K562 (cell line): ENCODE results near the gene STX1A. TPM values are rescaled to one million over a fixed set of nuclear protein-coding genes. Genes with fewer than 3 reads are reported as not detected.

Source experiments
- ATAC-seq: fragments of 200-7000 bp; cut with Tn5 transposase; 3 replicates; pipeline ENCODE4 v1.9.1; 2020; ENCODE audit warnings: moderate library complexity
- BruUV-seq: library from RNA; stranded (reverse); fragments of 400-500 nt; replicated peaks from 2 replicates; lab custom pipeline; 2021; lab: Mats Ljungman, UMichigan
- CTCF ChIA-PET: fragments of 300-600 bp; formaldehyde crosslinking; extraction: SDS; loops from one replicate; lab custom pipeline; 2021; ENCODE audit warnings: low intra/inter-chr PET ratio; lab: Yijun Ruan, JAX
- POLR2A ChIA-PET: fragments of 300-600, 350-650 bp; sonication (Branson Sonifier 250); formaldehyde crosslinking; extraction: SDS; loops from one replicate; lab custom pipeline; 2021; ENCODE audit warnings: antibody characterized with exemption, inconsistent platforms; lab: Yijun Ruan, JAX
- DNase-seq, 4 experiments: peaks; one replicate each; pipeline versions ENCODE4 v3.0.0 to v3.0.0-alpha.2; 2011 to 2018; ENCODE audit warnings: low spot score in 3 of 4, mixed read lengths in 3 of 4; ENCODE audit errors: extremely low read depth in 1 of 4
- FAIRE-seq: peaks from 2 replicates; lab custom pipeline; 2011; peaks lifted over from hg19 to GRCh38; lab: Jason Lieb, UNC
- H2AFZ ChIP-seq: 2 replicates; pipeline ENCODE4 v1.6.0; 2011; ENCODE audit warnings: low read depth, low read length, control low read depth, inconsistent platforms
- H3K27ac ChIP-seq: fragments of 200-600 bp; 3 replicates; pipeline ENCODE4 v1.8.0; 2011; ENCODE audit warnings: low read depth, mild to moderate bottlenecking, control low read depth, inconsistent platforms, low read length, moderate library complexity, mixed read lengths; ENCODE audit errors: extremely low read depth
- H3K27me3 ChIP-seq, 2 experiments: fragments of 300-600 bp in 1 of 2; 2 replicates in 1 of 2; 3 replicates in 1 of 2; pipeline versions ENCODE4 v1.6.0 to v1.8.0; 2011; ENCODE audit warnings: inconsistent platforms in 2 of 2, low read length in 2 of 2, mild to moderate bottlenecking in 1 of 2, mixed read lengths in 1 of 2, moderate library complexity in 1 of 2; ENCODE audit not compliant: control insufficient read depth in 2 of 2, insufficient read depth in 2 of 2
- H3K36me3 ChIP-seq: fragments of 300-600 bp; 3 replicates; pipeline ENCODE4 v1.8.0; 2011; ENCODE audit warnings: mild to moderate bottlenecking, low read length, inconsistent platforms; ENCODE audit not compliant: control insufficient read depth, insufficient read depth
- H3K4me1 ChIP-seq, 2 experiments: fragments of 200-600 bp in 1 of 2; replicated peaks in 1 of 2; 2 replicates in 1 of 2; 3 replicates in 1 of 2; pipeline versions ENCODE4 v1.5.1 to v1.8.0; 2011; ENCODE audit warnings: inconsistent platforms in 2 of 2, low read length in 2 of 2, mild to moderate bottlenecking in 1 of 2, mixed read lengths in 1 of 2, moderate library complexity in 1 of 2; ENCODE audit not compliant: control insufficient read depth in 2 of 2, insufficient read depth in 2 of 2
- H3K4me2 ChIP-seq: 2 replicates; pipeline ENCODE4 v1.6.1; 2011; ENCODE audit warnings: low read length, control low read depth, inconsistent platforms, mixed read lengths; ENCODE audit not compliant: insufficient read depth
- H3K4me3 ChIP-seq: fragments of 200-600 bp; sonication (generic), shearing (Covaris generic); 2 replicates; pipeline ENCODE4 v1.5.1; 2016; ENCODE audit warnings: control low read depth, inconsistent platforms
- H3K79me2 ChIP-seq: fragments of 200-600 bp; 3 replicates; pipeline ENCODE4 v1.8.0; 2011; ENCODE audit warnings: low read length, inconsistent platforms; ENCODE audit not compliant: control insufficient read depth, insufficient read depth
- H3K9ac ChIP-seq, 2 experiments: 2 replicates each; pipeline versions ENCODE4 v1.6.0 to v1.6.1; 2011; ENCODE audit warnings: low read depth in 2 of 2, low read length in 2 of 2, control low read depth in 1 of 2, inconsistent platforms in 1 of 2, mild to moderate bottlenecking in 1 of 2, mixed read lengths in 1 of 2; ENCODE audit not compliant: insufficient read depth in 1 of 2
- H3K9me1 ChIP-seq: one replicate; pipeline ENCODE4 v1.6.0; 2011; ENCODE audit warnings: inconsistent platforms, mild to moderate bottlenecking, low read length, moderate library complexity; ENCODE audit not compliant: control insufficient read depth, insufficient read depth
- H3K9me3 ChIP-seq: replicated peaks from 2 replicates; pipeline ENCODE4 v1.5.1; 2011; ENCODE audit warnings: low read depth, low read length, inconsistent platforms; ENCODE audit not compliant: control insufficient read depth, insufficient read depth
- H4K20me1 ChIP-seq: replicated peaks from 2 replicates; pipeline ENCODE4 v1.6.1; 2011; ENCODE audit warnings: low read length, inconsistent platforms, mixed read lengths; ENCODE audit not compliant: control insufficient read depth, insufficient read depth
- BHLHE40 ChIP-seq: IDR thresholded peaks from 2 replicates; pipeline ENCODE4 v1.6.1; 2011; ENCODE audit warnings: low read length, improper control_type of control experiment
- CBX5 ChIP-seq: IDR thresholded peaks from 2 replicates; pipeline ENCODE4 v1.6.1; 2014; ENCODE audit warnings: low read depth, borderline replicate concordance
- CCNT2 ChIP-seq: IDR thresholded peaks from 2 replicates; pipeline ENCODE4 v1.6.1; 2011; ENCODE audit warnings: borderline replicate concordance, low read depth, mild to moderate bottlenecking, moderate library complexity, mixed read lengths, low read length; ENCODE audit not compliant: insufficient read length; ENCODE audit errors: extremely low read depth
- ETV1 ChIP-seq: fragments of 450-650 bp; conservative IDR thresholded peaks from 2 replicates; pipeline ENCODE4 v1.6.1; 2016; ENCODE audit warnings: missing genetic modification characterization, control low read depth, low read depth, missing compliant biosample characterization
- FOXP1 ChIP-seq: sonication (generic); formaldehyde crosslinking; IDR thresholded peaks from 2 replicates; pipeline ENCODE4 v1.8.0; 2022; ENCODE audit warnings: mild to moderate bottlenecking, missing genetic modification reagents
- HNRNPK ChIP-seq: fragments of 200-400 bp; formaldehyde crosslinking; IDR thresholded peaks from one replicate; pipeline ENCODE4 v1.6.1; 2018; ENCODE audit warnings: mild to moderate bottlenecking, low read depth, low read length; ENCODE audit not compliant: poor library complexity, severe bottlenecking
- MAFK ChIP-seq: IDR thresholded peaks from 2 replicates; pipeline ENCODE4 v1.6.1; 2011; ENCODE audit warnings: low read length, improper control_type of control experiment
- NFE2 ChIP-seq: IDR thresholded peaks from 2 replicates; pipeline ENCODE4 v1.6.1; 2014; ENCODE audit warnings: antibody characterized with exemption, low read depth
- PTTG1 ChIP-seq: fragments of 450-650 bp; IDR thresholded peaks from 2 replicates; pipeline ENCODE4 v1.6.1; 2016; ENCODE audit warnings: low read depth, mild to moderate bottlenecking, missing genetic modification characterization, missing compliant biosample characterization
- RUNX1 ChIP-seq: sonication (generic); IDR thresholded peaks from 2 replicates; pipeline ENCODE4 v1.6.1; 2016; ENCODE audit warnings: antibody characterized with exemption, low read depth
- SIN3B ChIP-seq: fragments of 450-650 bp; IDR thresholded peaks from 2 replicates; pipeline ENCODE4 v1.6.1; 2017; ENCODE audit warnings: low read depth, mild to moderate bottlenecking, moderate library complexity
- SMAD1 ChIP-seq: fragments of 150-350 bp; IDR thresholded peaks from 2 replicates; pipeline ENCODE4 v1.6.1; 2014; ENCODE audit warnings: low read length, low read depth; ENCODE audit not compliant: partially characterized antibody
- SREBF2 ChIP-seq: sonication (generic); formaldehyde crosslinking; IDR thresholded peaks from 2 replicates; pipeline ENCODE4 v1.4.0; 2020; ENCODE audit warnings: mild to moderate bottlenecking, missing genetic modification reagents
- TOE1 ChIP-seq, 2 experiments: fragments of 450-650 bp in 1 of 2; sonication (generic) in 1 of 2; formaldehyde crosslinking in 1 of 2; IDR thresholded peaks; 2 replicates each; pipeline versions ENCODE4 v1.7.1 to v1.8.0; 2016 to 2022; ENCODE audit warnings: borderline replicate concordance in 2 of 2, mild to moderate bottlenecking in 2 of 2, antibody characterized with exemption in 1 of 2, inconsistent platforms in 1 of 2, low read depth in 1 of 2, missing genetic modification reagents in 1 of 2, moderate library complexity in 1 of 2
- ZNF134 ChIP-seq: fragments of 250-450 bp; sonication (Bioruptor Pico); conservative IDR thresholded peaks from 2 replicates; pipeline ENCODE4 v1.4.0; 2020
- WGBS: fragments of 100-300 bp; shearing (Covaris generic); methylation state at CpG from one replicate; pipeline ENCODE4 v1.1.6; 2016; ENCODE audit warnings: low coverage, mixed read lengths; ENCODE audit not compliant: insufficient coverage; ENCODE audit errors: missing lambda C conversion rate; 5-methylcytosine and 5-hydroxymethylcytosine counted together
- in situ Hi-C: fragments of 300-500 bp; cut with MboI; formaldehyde crosslinking; loops from 4 replicates; pipeline ENCODE4 v1.15.0; 2018; ENCODE audit warnings: inconsistent platforms, mixed read lengths
- intact Hi-C: fragments of 100-400 bp; cut with micrococcal nuclease; formaldehyde crosslinking; loops from 2 replicates; pipeline ENCODE4 v1.14.2; 2022
- polyA plus RNA-seq, 8 experiments: library from polyadenylated mRNA; depleted of rRNA in 4 of 8; stranded (reverse) in 5 of 8; unstranded in 3 of 8; fragments of >200 nt; fragmentation: Nextera tagmentation in 2 of 8; fragmentation: Illumina TruSeq in 1 of 8; extraction: Ambion mirVana in 2 of 8; extraction: Trizol in 1 of 8; gene quantifications; 2 replicates each; pipeline versions ENCODE4 v1.2.1 to v1.2.3, GENCODE V29; 2011 to 2014; ENCODE audit warnings: inconsistent platforms in 1 of 8, missing spikeins in 1 of 8
- total RNA-seq, 7 experiments: library from RNA; depleted of rRNA in 6 of 7; stranded (reverse); fragments of >200 nt in 6 of 7; fragmentation: Illumina TruSeq in 2 of 7; extraction: Trizol in 2 of 7; gene quantifications; 2 replicates each; pipeline versions ENCODE4 v1.2.1 to v1.2.3, GENCODE V29; 2011 to 2021; ENCODE audit warnings: low replicate concordance in 1 of 7
- TF ChIP-seq, protein P1 (sequence below): fragments of 200-800 bp; sonication (Bioruptor generic); IDR thresholded peaks from 2 replicates; pipeline ENCODE4 v1.6.1; 2017; ENCODE audit warnings: missing genetic modification characterization, missing compliant biosample characterization
- TF ChIP-seq, protein P2 (sequence below): fragments of 200-800 bp; sonication (Bioruptor generic); IDR thresholded peaks from 2 replicates; pipeline ENCODE4 v1.6.1; 2016; ENCODE audit warnings: missing genetic modification characterization, missing compliant biosample characterization

STX1A gene
- total and polyA plus RNA-seq, 9 of the 15 experiments (the other 6 are each of a cell fraction or from before 2014, with no cell fraction given): 0.04 to 15.1 (median 6.3) TPM

DNA sequence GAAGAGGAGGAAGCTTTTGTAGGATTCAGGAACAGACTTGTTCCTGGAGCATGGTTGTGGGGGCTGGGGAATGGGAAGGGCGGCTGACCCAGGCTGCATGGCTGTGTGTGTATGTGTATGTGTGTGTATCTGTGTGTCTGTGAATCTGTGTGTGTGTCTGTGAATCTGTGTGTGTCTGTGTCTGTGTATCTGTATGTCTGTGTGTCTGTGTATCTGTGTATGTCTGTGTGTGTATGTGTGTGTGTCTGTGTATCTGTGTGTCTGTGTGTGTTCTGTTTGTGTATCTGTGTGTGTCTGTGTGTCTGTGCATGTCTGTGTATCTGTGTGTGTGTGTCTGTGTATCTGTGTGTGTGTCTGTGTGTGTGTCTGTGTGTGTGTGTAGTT, 6.6 kb upstream of the STX1A start:
- no peak overlapping the region for H3K9ac ChIP-seq
- intact Hi-C loops: no loop called here
- in situ Hi-C loops: no loop called here
- peaks cover 3% of the 10 kb centered on the region; the same call in 1 of the 2 replicates for H4K20me1 ChIP-seq
- no peaks in the 10 kb centered on the region for H3K9me1 ChIP-seq
- peak; percentile 60 for ATAC-seq
- H2AFZ ChIP-seq: 0 out of 2 replicates have a peak overlapping the region, but pooled peaks have one; percentile 25
- no peak for FAIRE-seq
- H3K36me3 ChIP-seq: no peaks in the 10 kb centered on the region
- CTCF ChIA-PET: interaction anchor here (0.6 to 1.6 kb wide), 5 partner anchors 77 to 121 kb away, joined by 3 to 13 read pairs (median 4); no protein-coding TSS in a partner anchor
- H3K4me2 ChIP-seq: no peak overlapping the region
- no peaks in the 10 kb centered on the region for H3K9me3 ChIP-seq
- peaks cover 10 to 13% of the 10 kb centered on the region in 2 experiments; a peak in 4 of 5 replicates for H3K4me1 ChIP-seq
- H3K79me2 ChIP-seq: no peaks in the 10 kb centered on the region
- no peaks in the 10 kb centered on the region for H3K27me3 ChIP-seq
- no peak overlapping the region for H3K4me3 ChIP-seq
- BruUV-seq: no TSS peak
- 35% methylated on average over 1 of the region's 1 CpG for WGBS
- no peak for DNase-seq
- H3K27ac ChIP-seq: no peak overlapping the region
- POLR2A ChIA-PET: interaction anchor here (0.8 kb wide), 1 partner anchor 114 kb away, joined by 3 read pairs; no protein-coding TSS in a partner anchor
- TF ChIP-seq SREBF2 (CRISPR knock-in tag) (no peak), ETV1 (tag) (no peak), CBX5 (no peak), RUNX1 (no peak), BHLHE40 (no peak), FOXP1 (CRISPR knock-in tag) (no peak), SIN3B (no peak), TOE1 (IDR thresholded peaks at IDR 0.05; ENCODE audit: borderline replicate concordance) (no peak), TOE1 (CRISPR knock-in tag; IDR thresholded peaks at IDR 0.05; ENCODE audit: borderline replicate concordance, low read depth) (no peak), CCNT2 (no peak), HNRNPK (no peak), SMAD1 (no peak), ZNF134 (CRISPR knock-in tag) (no peak), NFE2 (no peak), PTTG1 (tag) (no peak), MAFK (no peak)
- TF ChIP-seq, protein P1, sequence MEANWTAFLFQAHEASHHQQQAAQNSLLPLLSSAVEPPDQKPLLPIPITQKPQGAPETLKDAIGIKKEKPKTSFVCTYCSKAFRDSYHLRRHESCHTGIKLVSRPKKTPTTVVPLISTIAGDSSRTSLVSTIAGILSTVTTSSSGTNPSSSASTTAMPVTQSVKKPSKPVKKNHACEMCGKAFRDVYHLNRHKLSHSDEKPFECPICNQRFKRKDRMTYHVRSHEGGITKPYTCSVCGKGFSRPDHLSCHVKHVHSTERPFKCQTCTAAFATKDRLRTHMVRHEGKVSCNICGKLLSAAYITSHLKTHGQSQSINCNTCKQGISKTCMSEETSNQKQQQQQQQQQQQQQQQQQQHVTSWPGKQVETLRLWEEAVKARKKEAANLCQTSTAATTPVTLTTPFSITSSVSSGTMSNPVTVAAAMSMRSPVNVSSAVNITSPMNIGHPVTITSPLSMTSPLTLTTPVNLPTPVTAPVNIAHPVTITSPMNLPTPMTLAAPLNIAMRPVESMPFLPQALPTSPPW (CRISPR knock-in tag): no peak; the same call in 1 of the 2 replicates
- TF ChIP-seq, protein P2, sequence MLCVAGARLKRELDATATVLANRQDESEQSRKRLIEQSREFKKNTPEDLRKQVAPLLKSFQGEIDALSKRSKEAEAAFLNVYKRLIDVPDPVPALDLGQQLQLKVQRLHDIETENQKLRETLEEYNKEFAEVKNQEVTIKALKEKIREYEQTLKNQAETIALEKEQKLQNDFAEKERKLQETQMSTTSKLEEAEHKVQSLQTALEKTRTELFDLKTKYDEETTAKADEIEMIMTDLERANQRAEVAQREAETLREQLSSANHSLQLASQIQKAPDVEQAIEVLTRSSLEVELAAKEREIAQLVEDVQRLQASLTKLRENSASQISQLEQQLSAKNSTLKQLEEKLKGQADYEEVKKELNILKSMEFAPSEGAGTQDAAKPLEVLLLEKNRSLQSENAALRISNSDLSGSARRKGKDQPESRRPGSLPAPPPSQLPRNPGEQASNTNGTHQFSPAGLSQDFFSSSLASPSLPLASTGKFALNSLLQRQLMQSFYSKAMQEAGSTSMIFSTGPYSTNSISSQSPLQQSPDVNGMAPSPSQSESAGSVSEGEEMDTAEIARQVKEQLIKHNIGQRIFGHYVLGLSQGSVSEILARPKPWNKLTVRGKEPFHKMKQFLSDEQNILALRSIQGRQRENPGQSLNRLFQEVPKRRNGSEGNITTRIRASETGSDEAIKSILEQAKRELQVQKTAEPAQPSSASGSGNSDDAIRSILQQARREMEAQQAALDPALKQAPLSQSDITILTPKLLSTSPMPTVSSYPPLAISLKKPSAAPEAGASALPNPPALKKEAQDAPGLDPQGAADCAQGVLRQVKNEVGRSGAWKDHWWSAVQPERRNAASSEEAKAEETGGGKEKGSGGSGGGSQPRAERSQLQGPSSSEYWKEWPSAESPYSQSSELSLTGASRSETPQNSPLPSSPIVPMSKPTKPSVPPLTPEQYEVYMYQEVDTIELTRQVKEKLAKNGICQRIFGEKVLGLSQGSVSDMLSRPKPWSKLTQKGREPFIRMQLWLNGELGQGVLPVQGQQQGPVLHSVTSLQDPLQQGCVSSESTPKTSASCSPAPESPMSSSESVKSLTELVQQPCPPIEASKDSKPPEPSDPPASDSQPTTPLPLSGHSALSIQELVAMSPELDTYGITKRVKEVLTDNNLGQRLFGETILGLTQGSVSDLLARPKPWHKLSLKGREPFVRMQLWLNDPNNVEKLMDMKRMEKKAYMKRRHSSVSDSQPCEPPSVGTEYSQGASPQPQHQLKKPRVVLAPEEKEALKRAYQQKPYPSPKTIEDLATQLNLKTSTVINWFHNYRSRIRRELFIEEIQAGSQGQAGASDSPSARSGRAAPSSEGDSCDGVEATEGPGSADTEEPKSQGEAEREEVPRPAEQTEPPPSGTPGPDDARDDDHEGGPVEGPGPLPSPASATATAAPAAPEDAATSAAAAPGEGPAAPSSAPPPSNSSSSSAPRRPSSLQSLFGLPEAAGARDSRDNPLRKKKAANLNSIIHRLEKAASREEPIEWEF (CRISPR knock-in tag): no peak
